OCI-LY7 (cell line): ENCODE measurements around the gene JAML.

Experiments
- EZH2phosphoT487 ChIP-seq: fragments of 200-600 bp; sonication (generic); IDR thresholded peaks from 2 replicates; pipeline ENCODE4 v1.6.1; 2018; ENCODE audit warnings: low read depth, borderline replicate concordance, mild to moderate bottlenecking, mixed run types, antibody characterized with exemption, low read length, moderate library complexity, mixed read lengths
- TF ChIP-seq, protein P1 (sequence below): fragments of 200-600 bp; sonication (generic); conservative IDR thresholded peaks from 2 replicates; pipeline ENCODE4 v1.5.1; 2014; ENCODE audit warnings: mild to moderate bottlenecking, antibody characterized with exemption, low read length, moderate library complexity, mixed read lengths

DNA sequence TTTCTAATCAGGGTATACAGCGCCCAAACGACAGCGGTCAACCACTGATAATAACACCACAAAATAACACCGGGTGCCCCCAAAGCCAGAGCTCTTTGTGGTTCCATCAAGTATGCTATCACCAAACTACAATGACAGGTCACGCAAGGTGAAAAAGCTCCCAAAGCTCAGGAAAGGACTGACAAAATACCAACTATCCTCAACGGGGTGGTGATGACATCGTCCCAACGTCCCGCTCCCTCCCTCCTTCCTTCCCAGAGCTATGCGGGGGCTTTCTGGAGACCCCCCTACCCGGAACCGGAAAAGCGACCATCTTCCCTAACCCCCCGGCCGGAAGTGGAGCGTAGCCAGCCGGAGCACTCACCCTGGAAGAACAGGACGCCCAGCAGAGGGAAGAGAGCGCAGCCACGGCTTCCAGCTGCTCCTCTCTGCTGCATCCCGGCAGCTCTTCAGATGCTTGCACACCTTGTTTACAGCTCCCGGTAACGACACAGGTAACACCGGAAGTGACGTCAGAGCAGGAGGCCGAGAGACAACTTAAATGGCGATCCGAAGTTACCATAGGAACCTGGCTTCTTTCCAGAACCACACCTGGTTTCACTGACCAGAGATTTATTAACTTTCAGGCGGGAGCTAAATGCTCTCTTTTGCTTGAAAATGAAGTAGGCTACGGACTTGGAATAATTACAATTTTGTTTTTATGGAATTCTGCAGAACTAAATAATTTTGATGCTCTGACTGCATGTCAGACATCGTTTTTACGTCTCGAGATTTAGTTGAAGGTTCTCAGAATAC, 27.2 kb upstream of the JAML start, which contains the start of gene MPZL3:
- TF ChIP-seq, protein P1, sequence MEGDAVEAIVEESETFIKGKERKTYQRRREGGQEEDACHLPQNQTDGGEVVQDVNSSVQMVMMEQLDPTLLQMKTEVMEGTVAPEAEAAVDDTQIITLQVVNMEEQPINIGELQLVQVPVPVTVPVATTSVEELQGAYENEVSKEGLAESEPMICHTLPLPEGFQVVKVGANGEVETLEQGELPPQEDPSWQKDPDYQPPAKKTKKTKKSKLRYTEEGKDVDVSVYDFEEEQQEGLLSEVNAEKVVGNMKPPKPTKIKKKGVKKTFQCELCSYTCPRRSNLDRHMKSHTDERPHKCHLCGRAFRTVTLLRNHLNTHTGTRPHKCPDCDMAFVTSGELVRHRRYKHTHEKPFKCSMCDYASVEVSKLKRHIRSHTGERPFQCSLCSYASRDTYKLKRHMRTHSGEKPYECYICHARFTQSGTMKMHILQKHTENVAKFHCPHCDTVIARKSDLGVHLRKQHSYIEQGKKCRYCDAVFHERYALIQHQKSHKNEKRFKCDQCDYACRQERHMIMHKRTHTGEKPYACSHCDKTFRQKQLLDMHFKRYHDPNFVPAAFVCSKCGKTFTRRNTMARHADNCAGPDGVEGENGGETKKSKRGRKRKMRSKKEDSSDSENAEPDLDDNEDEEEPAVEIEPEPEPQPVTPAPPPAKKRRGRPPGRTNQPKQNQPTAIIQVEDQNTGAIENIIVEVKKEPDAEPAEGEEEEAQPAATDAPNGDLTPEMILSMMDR, result no peak
- TF ChIP-seq EZH2phosphoT487, result no peak
